CD14-positive monocyte (primary cell): Measurements from ENCODE around the gene ITPKA. TPM values are rescaled to one million over a fixed set of nuclear protein-coding genes. Genes with fewer than 3 reads are reported as not detected.

Source experiments
- DNase-seq, 3 donors: peaks; one replicate each; pipeline ENCODE4 v3.0.0-alpha.2; 2011 to 2022
- H2AFZ ChIP-seq: 2 replicates; pipeline ENCODE4 v1.6.0; 2012; ENCODE audit warnings: mild to moderate bottlenecking, low read depth, low read length, inconsistent platforms; ENCODE audit not compliant: insufficient read depth, poor library complexity, severe bottlenecking
- H3K27ac ChIP-seq, 2 donors: 1 replicate in 1 of 2; 2 replicates in 1 of 2; pipeline ENCODE4 v1.5.1; 2012 to 2013; ENCODE audit warnings: low read length in 2 of 2, control low read depth in 1 of 2, inconsistent platforms in 1 of 2, low read depth in 1 of 2, mild to moderate bottlenecking in 1 of 2
- H3K27me3 ChIP-seq, 2 donors: one replicate each; pipeline versions ENCODE4 v1.6.0 to v1.6.1; 2011 to 2013; ENCODE audit warnings: low read length in 2 of 2; ENCODE audit not compliant: control insufficient read depth in 2 of 2, insufficient read depth in 2 of 2
- H3K36me3 ChIP-seq, 2 donors: replicated peaks in 1 of 2; 1 replicate in 1 of 2; 2 replicates in 1 of 2; pipeline versions ENCODE4 v1.5.1 to v1.6.1; 2012 to 2013; ENCODE audit warnings: low read length in 2 of 2, control low read depth in 1 of 2, inconsistent platforms in 1 of 2, mild to moderate bottlenecking in 1 of 2; ENCODE audit not compliant: insufficient read depth in 2 of 2, control insufficient read depth in 1 of 2
- H3K4me1 ChIP-seq, 2 donors: 1 replicate in 1 of 2; 2 replicates in 1 of 2; pipeline versions ENCODE4 v1.5.1 to v1.6.1; 2012 to 2013; ENCODE audit warnings: low read length in 2 of 2, control low read depth in 1 of 2, inconsistent platforms in 1 of 2, mild to moderate bottlenecking in 1 of 2, moderate library complexity in 1 of 2; ENCODE audit not compliant: insufficient read depth in 2 of 2, control insufficient read depth in 1 of 2
- H3K4me2 ChIP-seq: replicated peaks from 2 replicates; pipeline ENCODE3; 2012; ENCODE audit warnings: low read length, moderate library complexity, mild to moderate bottlenecking; ENCODE audit not compliant: poor library complexity, severe bottlenecking; ENCODE audit errors: extremely low read depth
- H3K4me3 ChIP-seq, 3 experiments: fragments of 200-600 bp in 1 of 3; sonication (generic) in 1 of 3; replicated peaks in 1 of 3; 1 replicate in 2 of 3; 2 replicates in 1 of 3; pipeline ENCODE4 v1.5.1; 2011 to 2013; ENCODE audit warnings: low read length in 3 of 3, mild to moderate bottlenecking in 3 of 3, control low read depth in 2 of 3, low read depth in 2 of 3, inconsistent platforms in 1 of 3, moderate library complexity in 1 of 3
- H3K79me2 ChIP-seq: 2 replicates; pipeline ENCODE4 v1.6.0; 2012; ENCODE audit warnings: mild to moderate bottlenecking, control low read depth, inconsistent platforms, low read length, moderate library complexity; ENCODE audit not compliant: insufficient read depth
- H3K9ac ChIP-seq: 2 replicates; pipeline ENCODE4 v1.6.0; 2017; ENCODE audit warnings: low read length, mild to moderate bottlenecking; ENCODE audit not compliant: insufficient read depth, poor library complexity, severe bottlenecking
- H3K9me3 ChIP-seq, 2 donors: replicated peaks in 1 of 2; 1 replicate in 1 of 2; 2 replicates in 1 of 2; pipeline versions ENCODE4 v1.5.1 to v1.6.1; 2012 to 2013; ENCODE audit warnings: low read length in 2 of 2, control low read depth in 1 of 2; ENCODE audit not compliant: control insufficient read depth in 1 of 2, insufficient read depth in 1 of 2
- H4K20me1 ChIP-seq: 2 replicates; pipeline ENCODE4 v1.6.0; 2012; ENCODE audit warnings: mild to moderate bottlenecking, low read length, control low read depth, moderate library complexity; ENCODE audit not compliant: insufficient read depth
- H3K27ac Mint-ChIP-seq, 7 donors: one replicate each; pipeline ENCODE4 v1.8.0; 2020; ENCODE audit warnings: mild to moderate bottlenecking in 7 of 7, mixed read lengths in 7 of 7, moderate library complexity in 6 of 7, inconsistent platforms in 2 of 7
- H3K27me3 Mint-ChIP-seq, 3 donors: one replicate each; pipeline ENCODE4 v1.8.0; 2021 to 2022; ENCODE audit warnings: low read depth in 3 of 3, mild to moderate bottlenecking in 3 of 3, mixed read lengths in 3 of 3, moderate library complexity in 3 of 3, inconsistent platforms in 1 of 3
- H3K36me3 Mint-ChIP-seq, 2 donors: one replicate each; pipeline ENCODE4 v1.8.0; 2020; ENCODE audit warnings: mixed read lengths in 2 of 2, inconsistent platforms in 1 of 2, mild to moderate bottlenecking in 1 of 2
- H3K4me1 Mint-ChIP-seq: one replicate; pipeline ENCODE4 v1.8.0; 2020; ENCODE audit warnings: mild to moderate bottlenecking, mixed read lengths
- H3K4me3 Mint-ChIP-seq, 2 donors: one replicate each; pipeline ENCODE4 v1.8.0; 2020; ENCODE audit warnings: mild to moderate bottlenecking in 2 of 2, mixed read lengths in 2 of 2, moderate library complexity in 1 of 2
- H3K9me3 Mint-ChIP-seq, 7 donors: one replicate each; pipeline ENCODE4 v1.8.0; 2020 to 2022; ENCODE audit warnings: mixed read lengths in 7 of 7, mild to moderate bottlenecking in 6 of 7, moderate library complexity in 6 of 7, inconsistent platforms in 2 of 7
- CTCF ChIP-seq: fragments of 200-600 bp; IDR thresholded peaks from one replicate; pipeline ENCODE4 v1.8.0; 2022; ENCODE audit warnings: antibody characterized with exemption, mild to moderate bottlenecking
- WGBS: methylation state at CpG from one replicate; pipeline ENCODE4 v1.1.5; 2013; ENCODE audit warnings: missing lambda C conversion rate; ENCODE audit not compliant: insufficient coverage; 5-methylcytosine and 5-hydroxymethylcytosine counted together
- intact Hi-C, 2 donors: fragments of 100-400 bp; cut with micrococcal nuclease; formaldehyde crosslinking; loops; one replicate each; pipeline versions ENCODE4 v1.15.0 to v1.15.1; 2023
- polyA plus RNA-seq, 3 donors: library from polyadenylated mRNA; depleted of rRNA in 1 of 3; unstranded in 2 of 3; stranded (reverse) in 1 of 3; fragments of 300-500 nt in 2 of 3; fragments of >200 nt in 1 of 3; fragmentation: Illumina TruSeq in 2 of 3; gene quantifications; 1 replicate in 2 of 3; 2 replicates in 1 of 3; pipeline ENCODE4 v1.2.3, GENCODE V29; 2012 to 2021

The ITPKA gene
- polyA plus RNA-seq, 3 donors: 0.31 TPM; not detected in 2

- no peaks in the 10 kb centered on the region for H3K27me3 ChIP-seq
- Mint-ChIP-seq H3K36me3 (peaks cover 71 to 81% of the 10 kb centered on the region in 2 donors), H3K27ac (no peak overlapping the region), H3K27me3 (peaks cover 0 to 3% (median 1%) of the 10 kb centered on the region in 3 donors), H3K9me3 (peaks cover 0 to 3% (median 1%) of the 10 kb centered on the region in 7 donors), H3K4me3 (no peak overlapping the region), H3K4me1 (peaks cover 5% of the 10 kb centered on the region)
- no peaks in the 10 kb centered on the region for H4K20me1 ChIP-seq
- no peak for DNase-seq
- no peak overlapping the region for H3K4me3 ChIP-seq
- H3K36me3 ChIP-seq: peaks cover 67 to 80% of the 10 kb centered on the region in 2 donors
- H3K79me2 ChIP-seq: no peaks in the 10 kb centered on the region
- peaks cover 0 to 12% of the 10 kb centered on the region in 2 donors for H3K4me1 ChIP-seq
- no peak overlapping the region for H3K4me2 ChIP-seq
- no peak overlapping the region for H2AFZ ChIP-seq
- WGBS: 95% methylated on average over 7 of the region's 12 CpGs
- no peak overlapping the region for H3K9ac ChIP-seq
- no peak for TF ChIP-seq CTCF
- intact Hi-C loops: no loop called here
- H3K9me3 ChIP-seq: no peaks in the 10 kb centered on the region
- H3K27ac ChIP-seq: no peak overlapping the region
Measured at GRCh38 chr15:41480396-41481140, 13.1 kb upstream of the ITPKA start.

- no peak overlapping the region for H3K4me3 Mint-ChIP-seq
- H4K20me1 ChIP-seq: no peaks in the 10 kb centered on the region
- peaks cover 0 to 3% (median 1%) of the 10 kb centered on the region in 7 donors for H3K9me3 Mint-ChIP-seq
- no peaks in the 10 kb centered on the region for H3K27me3 ChIP-seq
- no peaks in the 10 kb centered on the region for H3K79me2 ChIP-seq
- H3K4me2 ChIP-seq: no peak overlapping the region
- no peak overlapping the region for H3K9ac ChIP-seq
- no peak overlapping the region for H3K27ac ChIP-seq
- peaks cover under 1% of the 10 kb centered on the region for H3K4me1 Mint-ChIP-seq
- H3K27ac Mint-ChIP-seq: no peak overlapping the region
- peaks cover 50 to 63% of the 10 kb centered on the region in 2 donors for H3K36me3 ChIP-seq
- peaks cover 3 to 4% (median 4%) of the 10 kb centered on the region in 3 donors for H3K27me3 Mint-ChIP-seq
- TF ChIP-seq CTCF: no peak
- H3K4me3 ChIP-seq: no peak overlapping the region
- H3K9me3 ChIP-seq: no peaks in the 10 kb centered on the region
- DNase-seq: no peak
- intact Hi-C loops: no loop called here
- WGBS: no CpG with 5 or more reads among the region's 9 CpGs
- H2AFZ ChIP-seq: no peak overlapping the region
- H3K4me1 ChIP-seq: peaks cover 0 to 6% of the 10 kb centered on the region in 2 donors
- H3K36me3 Mint-ChIP-seq: peaks cover 54 to 64% of the 10 kb centered on the region in 2 donors
Measured at GRCh38 chr15:41482110-41482877, 11.4 kb upstream of the ITPKA start.
